Kidney epithelial cell (primary cell): ENCODE measurements around the gene RPH3AL. TPM values are rescaled to one million over a fixed set of nuclear protein-coding genes. Genes with fewer than 3 reads are reported as not detected.

Source experiments
- DNase-seq: peaks from one replicate; pipeline ENCODE4 v3.0.0-alpha.2; 2010; ENCODE audit warnings: low read depth
- H3K27me3 ChIP-seq: 2 replicates; pipeline ENCODE4 v1.6.0; 2011; ENCODE audit warnings: low read length; ENCODE audit not compliant: control insufficient read depth, insufficient read depth
- H3K36me3 ChIP-seq: 2 replicates; pipeline ENCODE4 v1.5.1; 2011; ENCODE audit warnings: low read length; ENCODE audit not compliant: control insufficient read depth, insufficient read depth
- H3K4me3 ChIP-seq: 2 replicates; pipeline ENCODE4 v1.5.1; 2011; ENCODE audit warnings: low read depth, mild to moderate bottlenecking, control low read depth, low read length
- CTCF ChIP-seq: IDR thresholded peaks from 2 replicates; pipeline ENCODE4 v1.5.1; 2011; ENCODE audit warnings: mild to moderate bottlenecking, moderate library complexity, low read length, control low read depth, inconsistent platforms; ENCODE audit not compliant: insufficient read depth, poor library complexity, severe bottlenecking
- total RNA-seq: library from RNA; depleted of rRNA; stranded (reverse); fragments of >200 nt; gene quantifications from 2 replicates; pipeline ENCODE4 v1.2.3, GENCODE V29; 2015

RPH3AL gene
- total RNA-seq, 1 donor from 2014 or later: 15.1 TPM

DNA sequence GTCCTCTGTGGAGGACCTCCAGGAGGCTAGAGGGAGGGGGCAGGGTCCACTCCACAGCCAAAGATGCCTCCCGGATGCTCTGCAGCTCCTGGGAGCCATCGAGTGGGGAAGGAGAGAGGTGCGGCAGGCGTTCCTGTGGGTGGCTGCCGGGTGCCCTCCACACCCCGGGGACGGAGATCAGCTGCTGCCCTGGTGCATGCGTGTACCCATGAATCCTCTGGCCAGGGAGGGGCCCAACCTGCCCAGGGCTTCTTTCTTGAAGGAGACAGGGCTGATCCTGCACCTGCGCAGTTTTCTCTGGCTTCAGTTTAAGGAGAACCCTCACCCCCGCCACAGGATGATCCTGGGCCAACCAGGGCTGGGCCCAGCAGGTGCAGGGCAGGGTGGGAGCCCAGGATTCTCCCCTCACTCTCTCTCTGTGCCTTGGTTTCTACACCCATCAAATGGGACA lies 137.7 kb downstream of the RPH3AL start:
- no peaks in the 10 kb centered on the region for H3K36me3 ChIP-seq
- no peak overlapping the region for H3K4me3 ChIP-seq
- no peaks in the 10 kb centered on the region for H3K27me3 ChIP-seq
- TF ChIP-seq CTCF: no peak
- no peak for DNase-seq

GRCh38 chr17:213286-214105 lies 139.1 kb downstream of the RPH3AL start:
- TF ChIP-seq CTCF: no peak
- Histone ChIP-seq H3K4me3 (no peak overlapping the region), H3K27me3 (no peaks in the 10 kb centered on the region), H3K36me3 (no peaks in the 10 kb centered on the region)
- DNase-seq: no peak

DNA sequence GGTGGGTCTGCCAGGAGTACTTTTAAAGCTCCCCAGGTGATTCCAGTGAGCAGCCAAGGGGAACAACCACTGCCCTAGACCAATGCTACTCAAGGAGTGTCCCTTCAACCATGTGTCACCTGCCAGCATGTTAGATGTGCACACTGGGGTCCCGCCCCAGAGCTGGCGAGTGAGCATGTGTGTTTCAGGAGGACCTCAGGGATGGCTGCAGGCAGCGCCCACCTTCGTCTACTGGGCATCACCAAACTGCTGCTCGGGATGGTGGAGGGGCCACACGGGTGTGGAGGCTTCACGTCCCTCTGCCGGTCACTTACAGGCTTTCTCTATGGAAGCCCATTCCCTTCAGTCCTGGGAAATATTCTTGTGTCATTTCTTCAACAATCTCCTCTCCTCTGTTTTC lies 142.2 kb downstream of the RPH3AL start:
- no peaks in the 10 kb centered on the region for H3K27me3 ChIP-seq
- no peaks in the 10 kb centered on the region for H3K36me3 ChIP-seq
- no peak overlapping the region for H3K4me3 ChIP-seq
- no peak for TF ChIP-seq CTCF
- DNase-seq: no peak

DNA sequence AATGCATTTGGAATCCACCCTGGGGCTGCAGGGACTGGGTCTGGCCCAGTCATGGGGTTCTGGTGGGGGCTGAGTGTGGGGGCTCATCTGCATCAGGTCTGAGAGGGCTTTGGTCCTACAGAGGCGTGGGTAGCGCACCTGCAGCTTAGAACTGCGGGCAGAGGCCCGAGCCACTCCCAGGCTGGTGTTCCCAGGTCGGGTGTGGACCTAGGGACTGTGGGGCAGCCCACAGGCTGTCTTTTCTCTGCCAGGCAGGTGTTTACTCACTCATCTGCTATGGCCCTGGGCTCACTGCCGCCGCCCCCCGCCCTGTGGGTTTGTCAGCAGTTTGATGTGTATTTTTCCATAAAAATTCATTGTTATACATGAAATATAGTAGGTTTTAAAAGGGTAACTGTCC lies 144.2 kb downstream of the RPH3AL start:
- no peak for TF ChIP-seq CTCF
- no peaks in the 10 kb centered on the region for H3K27me3 ChIP-seq
- H3K36me3 ChIP-seq: no peaks in the 10 kb centered on the region
- no peak overlapping the region for H3K4me3 ChIP-seq
- no peak for DNase-seq

DNA sequence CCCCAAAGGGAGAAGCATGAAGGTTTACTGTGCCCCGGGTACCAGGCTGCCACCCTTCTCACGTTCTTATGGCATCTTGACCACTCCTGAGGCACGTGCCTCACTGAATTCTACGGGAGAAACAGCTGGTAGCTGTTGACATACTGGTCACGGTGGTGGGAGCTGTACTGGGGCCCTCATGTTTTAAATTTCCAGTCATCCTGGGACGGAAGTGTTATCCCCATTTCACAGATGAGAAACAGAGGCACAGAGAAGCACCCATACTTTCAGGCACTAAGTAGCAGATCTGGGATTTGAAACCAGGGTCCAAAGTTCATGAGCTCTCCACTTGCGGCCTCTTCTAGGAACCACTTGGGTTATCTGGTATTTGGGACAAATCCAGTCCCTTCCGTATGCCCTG lies 144.8 kb downstream of the RPH3AL start:
- Histone ChIP-seq H3K27me3 (no peaks in the 10 kb centered on the region), H3K4me3 (no peak overlapping the region), H3K36me3 (no peaks in the 10 kb centered on the region)
- DNase-seq: no peak
- TF ChIP-seq CTCF: no peak
